Measurements from ENCODE around the gene PLSCR4. TPM values are rescaled to one million over a fixed set of nuclear protein-coding genes. Genes with fewer than 3 reads are reported as not detected.

Gene PLSCR4
- total and polyA plus RNA-seq, 2 of the 8 experiments (the other 6 are each of a cell fraction or from before 2014, with no cell fraction given): 1.8 to 2.9 TPM

- Histone ChIP-seq H4K20me1 (replicated peaks in 1 of 2; ENCODE audit: control insufficient read depth in 1 of 2, insufficient read depth in 2 of 2, low read length in 2 of 2) (peaks cover 0 to 1% of the 10 kb centered on the region in 2 experiments), H4K5ac (ENCODE audit: insufficient read length, low read depth, low read length) (no peak overlapping the region), H3K23ac (ENCODE audit: insufficient read length) (no peak overlapping the region), H3K36me3 (ENCODE audit: control insufficient read depth in 2 of 4, insufficient read depth in 4 of 4, low read length in 3 of 4) (no peaks in the 10 kb centered on the region), H3K4me1 (replicated peaks in 1 of 4; ENCODE audit: control insufficient read depth in 3 of 4, insufficient read depth in 4 of 4, low read length in 3 of 4) (no peaks in the 10 kb centered on the region; a peak in 1 of 7 replicates), H3K4me3 (ENCODE audit: extremely low read depth in 1 of 4, insufficient read depth in 2 of 4, low read depth in 3 of 4, low read length in 4 of 4) (no peak overlapping the region), H2BK12ac (ENCODE audit: low read depth, low read length) (no peak overlapping the region), H3K4me2 (ENCODE audit: insufficient read depth in 1 of 2, low read depth in 2 of 2, low read length in 2 of 2) (no peak overlapping the region), H3K23me2 (ENCODE audit: low read depth, low read length) (no peaks in the 10 kb centered on the region), H3K14ac (ENCODE audit: insufficient read length) (no peak overlapping the region), H3K79me1 (ENCODE audit: low read depth, low read length) (no peaks in the 10 kb centered on the region; the same call in 1 of the 2 replicates), H2BK15ac (ENCODE audit: low read length) (no peak overlapping the region), H2BK5ac (ENCODE audit: low read depth, low read length) (no peak overlapping the region), H2BK120ac (replicated peaks; ENCODE audit: low read depth, low read length) (no peak overlapping the region), H3K56ac (replicated peaks; ENCODE audit: insufficient read length, low read depth, low read length) (no peak overlapping the region), H3K27me3 (replicated peaks in 1 of 4; ENCODE audit: control insufficient read depth in 3 of 4, extremely low read depth in 1 of 4, insufficient read depth in 3 of 4, low read length in 3 of 4) (no peaks in the 10 kb centered on the region), H4K8ac (ENCODE audit: extremely low read depth, insufficient read depth, low read length) (no peak overlapping the region), H4K91ac (replicated peaks; ENCODE audit: insufficient read length, low read length) (no peak overlapping the region), H3K9me3 (ENCODE audit: insufficient read depth in 2 of 2, low read depth in 1 of 2, low read length in 1 of 2) (no peaks in the 10 kb centered on the region), H3K27ac (ENCODE audit: low read depth, low read length) (no peak overlapping the region), H3K9ac (replicated peaks in 1 of 4; ENCODE audit: extremely low read depth in 1 of 4, low read depth in 3 of 4, low read length in 3 of 4) (no peak overlapping the region), H3K4ac (replicated peaks; ENCODE audit: insufficient read length, low read depth, low read length) (no peak overlapping the region), H2AFZ (ENCODE audit: low read length) (no peak overlapping the region), H3K18ac (ENCODE audit: extremely low read depth, low read length) (no peak overlapping the region), H3K79me2 (ENCODE audit: control insufficient read depth in 1 of 2, insufficient read depth in 2 of 2, low read length in 2 of 2) (peaks cover 0 to 54% of the 10 kb centered on the region in 2 experiments; a peak in 2 of 4 replicates), H2BK20ac (ENCODE audit: low read length) (no peak overlapping the region), H2AK5ac (ENCODE audit: low read depth, low read length) (no peak overlapping the region)
- TF ChIP-seq EZH2 (IDR thresholded peaks at IDR 0.05; ENCODE audit: low read depth, low read length, severe bottlenecking): no peak
- TF ChIP-seq CHD1 (IDR thresholded peaks at IDR 0.05; ENCODE audit: low read depth, low read length): no peak
- no peak for TF ChIP-seq USF2 (IDR thresholded peaks at IDR 0.05; ENCODE audit: low read length)
- no peak for TF ChIP-seq SIN3A (conservative IDR thresholded peaks at IDR 0.05 in 1 of 2, IDR thresholded peaks at IDR 0.05 in 1 of 2; ENCODE audit: low read depth in 1 of 2, low read length in 2 of 2)
- TF ChIP-seq SP4 (IDR thresholded peaks at IDR 0.05; ENCODE audit: low read length): no peak
- no peak for TF ChIP-seq MAX (IDR thresholded peaks at IDR 0.05)
- TF ChIP-seq HDAC6 (IDR thresholded peaks at IDR 0.05; ENCODE audit: low read depth, low read length): no peak
- WGBS, 2 experiments (ENCODE audit: extremely low coverage in 1 of 2, insufficient coverage in 1 of 2, insufficient read length in 1 of 2, insufficient replicate concordance in 2 of 2, low coverage in 1 of 2, low lambda C conversion rate in 2 of 2, missing lambda C conversion rate in 1 of 2): 91% methylated on average over 1 of the region's 1 CpG; no CpG with 5 or more reads in 1 of the 2 experiments
- DNase-seq (ENCODE audit: low read depth in 1 of 2, low spot score in 2 of 2) (no peak), FAIRE-seq (no peak)
- CTCF ChIA-PET (ENCODE audit: partially characterized antibody): interaction anchor here (0.6 to 2.3 kb wide), 6 partner anchors 14 to 1722 kb away, joined by 3 to 12 read pairs (median 3); no protein-coding TSS in a partner anchor
- POLR2A ChIA-PET (ENCODE audit: partially characterized antibody): interaction anchor here (1.1 kb wide), 1 partner anchor 16 kb away, joined by 3 read pairs; the partner anchor contains the start of gene PLOD2
Measured at GRCh38 chr3:146145642-146146041, 105.3 kb downstream of the PLSCR4 start.
